ENCODE data around the gene TANGO2. TPM values are rescaled to one million over a fixed set of nuclear protein-coding genes. Genes with fewer than 3 reads are reported as not detected.

TANGO2 gene
- total RNA-seq, 2 donors from 2014 or later: 34.3 to 40.1 TPM

DNA sequence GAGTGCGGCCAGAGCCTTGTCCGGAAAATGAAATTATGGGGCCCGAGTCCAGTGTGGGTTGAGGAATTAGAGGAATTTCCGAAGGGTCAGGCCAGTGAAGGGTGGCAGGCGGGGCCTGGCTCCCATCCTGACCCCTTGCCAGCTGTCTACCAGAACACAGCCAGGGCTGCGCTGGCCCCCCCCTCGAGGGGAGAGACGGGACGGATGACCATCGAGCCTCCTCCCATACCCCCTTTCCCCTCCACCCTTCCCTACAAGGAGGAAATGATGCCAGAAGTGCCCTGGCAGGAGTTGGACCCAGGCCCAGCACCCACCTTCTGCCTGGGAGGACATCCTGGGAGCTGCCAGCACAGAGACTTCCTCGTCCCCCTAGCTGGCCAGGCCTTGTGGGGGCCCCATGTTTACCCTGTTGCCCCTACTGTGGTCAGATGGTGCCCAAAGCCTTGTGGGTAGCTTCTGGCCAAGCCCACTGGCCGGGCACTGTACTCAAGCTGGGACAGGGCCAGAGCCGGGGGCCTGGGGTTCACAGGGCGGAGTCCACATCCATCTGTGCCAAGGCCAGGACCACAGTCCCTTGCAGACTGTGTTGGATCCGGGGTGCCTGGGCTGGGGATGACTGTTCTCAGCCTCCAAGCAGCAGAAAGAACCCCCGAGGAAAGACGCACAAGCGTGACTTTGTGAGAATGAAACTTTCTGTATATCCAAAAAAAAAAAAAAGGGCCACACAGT, 25.1 kb upstream of the TANGO2 start:
- WGBS: 75% methylated on average over 18 of the region's 18 CpGs
- Histone ChIP-seq H3K27ac (no peak overlapping the region), H3K4me3 (no peak overlapping the region), H3K27me3 (replicated peaks; ENCODE audit: insufficient read depth) (no peaks in the 10 kb centered on the region), H3K36me3 (no peaks in the 10 kb centered on the region), H3K9me3 (no peaks in the 10 kb centered on the region), H3K4me1 (replicated peaks) (no peaks in the 10 kb centered on the region)
- intact Hi-C loops (cut with DNase I): no loop called here
- no peak for TF ChIP-seq CTCF (IDR thresholded peaks at IDR 0.05)
- DNase-seq (ENCODE audit: low spot score): no peak

DNA sequence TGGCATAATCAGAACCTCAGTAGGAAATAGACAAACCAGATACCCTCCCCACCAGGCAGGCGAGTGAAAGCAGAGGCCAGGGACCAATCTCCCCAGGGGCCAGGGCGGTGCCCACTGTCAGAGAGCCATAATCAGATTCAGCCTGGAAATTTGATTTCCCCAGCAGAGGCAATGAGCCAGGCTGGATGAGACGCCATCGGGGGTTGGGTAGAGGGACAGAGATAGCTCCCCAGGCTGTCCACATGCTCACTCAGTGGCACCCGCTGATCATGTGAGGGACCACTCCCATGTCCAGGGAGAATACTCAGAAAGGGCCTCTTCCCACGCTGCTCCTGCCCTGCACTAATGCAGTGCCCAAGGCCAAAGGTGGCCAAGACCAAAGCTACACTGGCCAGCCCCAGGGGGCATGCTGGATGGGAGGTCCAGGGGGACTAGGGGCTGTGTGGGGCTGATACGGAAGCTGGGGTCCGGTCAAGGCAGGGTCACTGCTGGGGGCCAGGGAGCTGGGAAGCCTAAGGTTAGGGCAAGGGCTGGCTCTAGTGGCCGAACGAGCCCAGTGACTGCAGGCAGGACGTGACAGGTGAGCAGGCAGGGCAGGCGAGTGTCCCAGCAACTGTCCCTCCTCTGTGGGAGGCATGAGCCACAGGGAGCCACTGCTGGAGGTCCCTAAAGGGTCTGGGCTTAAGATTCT, 24.1 kb upstream of the TANGO2 start:
- intact Hi-C loops (cut with DNase I): no loop called here
- H3K27ac ChIP-seq: no peak overlapping the region
- no peaks in the 10 kb centered on the region for H3K36me3 ChIP-seq
- TF ChIP-seq POLR2A (IDR thresholded peaks at IDR 0.05) (no peak), POLR2AphosphoS5 (IDR thresholded peaks at IDR 0.05) (no peak), CTCF (IDR thresholded peaks at IDR 0.05) (no peak)
- DNase-seq (ENCODE audit: low spot score): no peak
- WGBS: 87% methylated on average over 12 of the region's 12 CpGs
- no peak overlapping the region for H3K4me3 ChIP-seq
- H3K27me3 ChIP-seq (replicated peaks; ENCODE audit: insufficient read depth): no peaks in the 10 kb centered on the region
- H3K9me3 ChIP-seq: no peaks in the 10 kb centered on the region
- H3K4me1 ChIP-seq (replicated peaks): peaks cover under 1% of the 10 kb centered on the region

DNA sequence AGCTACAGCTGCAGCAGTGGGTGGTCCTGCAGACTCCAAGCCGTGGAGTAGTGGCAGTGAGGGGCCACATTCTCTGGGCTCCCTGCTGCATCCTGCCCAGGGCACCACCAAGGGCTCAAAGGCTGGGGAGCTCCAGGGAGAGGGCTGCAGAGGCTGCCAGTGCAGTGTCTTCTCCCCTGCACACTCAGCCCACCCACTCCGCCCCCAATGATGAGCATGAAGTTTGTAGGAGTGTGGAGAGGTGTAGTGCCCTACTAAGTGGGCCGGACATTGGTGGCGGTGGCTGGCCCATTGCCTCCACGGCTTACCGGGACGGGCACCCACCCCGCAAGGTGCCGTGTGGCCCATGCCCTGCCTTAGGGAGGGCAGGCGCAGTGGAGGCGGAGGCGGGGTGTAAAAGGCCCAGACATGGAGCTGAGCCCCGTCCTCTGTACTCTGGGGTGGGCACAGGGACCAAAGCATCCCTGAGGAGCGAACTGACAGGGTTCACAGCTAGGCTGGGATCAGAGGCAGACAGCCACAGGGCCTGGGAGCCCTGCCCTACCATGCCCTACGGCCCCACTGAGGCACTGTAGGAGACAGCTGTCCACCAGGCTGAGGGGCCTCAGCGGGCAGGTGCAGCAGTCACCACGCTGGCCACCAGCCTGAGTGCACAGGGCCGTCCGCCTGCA, 23.2 kb upstream of the TANGO2 start:
- intact Hi-C loops (cut with DNase I): no loop called here
- no peak overlapping the region for H3K27ac ChIP-seq

GRCh38 chr22:19998232-19998951, 22.5 kb upstream of the TANGO2 start:
- H3K9me3 ChIP-seq: no peaks in the 10 kb centered on the region
- no peak for DNase-seq (ENCODE audit: low spot score)
- TF ChIP-seq CTCF (IDR thresholded peaks at IDR 0.05): no peak
- no peak for TF ChIP-seq POLR2A (IDR thresholded peaks at IDR 0.05)
- WGBS: 75% methylated on average over 11 of the region's 16 CpGs
- no peak overlapping the region for H3K4me3 ChIP-seq
- H3K36me3 ChIP-seq: no peaks in the 10 kb centered on the region
- no peak overlapping the region for H3K27ac ChIP-seq
- intact Hi-C loops (cut with DNase I): no loop called here
- H3K27me3 ChIP-seq (replicated peaks; ENCODE audit: insufficient read depth): no peaks in the 10 kb centered on the region
- peaks cover 3% of the 10 kb centered on the region for H3K4me1 ChIP-seq (replicated peaks)

More for the DNA sequence above, 23.2 kb upstream of the TANGO2 start:
- WGBS: 88% methylated on average over 12 of the region's 19 CpGs
- Histone ChIP-seq H3K4me1 (replicated peaks) (peaks cover 3% of the 10 kb centered on the region), H3K9me3 (no peaks in the 10 kb centered on the region), H3K4me3 (no peak overlapping the region), H3K36me3 (no peaks in the 10 kb centered on the region), H3K27me3 (replicated peaks; ENCODE audit: insufficient read depth) (no peaks in the 10 kb centered on the region)
- no peak for DNase-seq (ENCODE audit: low spot score)
- TF ChIP-seq POLR2A (IDR thresholded peaks at IDR 0.05) (no peak), POLR2AphosphoS5 (IDR thresholded peaks at IDR 0.05) (no peak), CTCF (IDR thresholded peaks at IDR 0.05) (no peak)
